ENCODE measurements around the gene CMTM4. TPM values are rescaled to one million over a fixed set of nuclear protein-coding genes. Genes with fewer than 3 reads are reported as not detected.

The CMTM4 gene
- total and polyA plus RNA-seq, 2 experiments from 2014 or later, result 14.1 to 77.0 TPM

GRCh38 chr16:66600477-66600876, 96.1 kb downstream of the CMTM4 start:
- DNase-seq (ENCODE audit: low spot score) (no peak), ATAC-seq (no peak)
- TF ChIP-seq CTCF (conservative IDR thresholded peaks at IDR 0.05; ENCODE audit: low read depth in 2 of 2), result no peak
- Histone ChIP-seq H3K27ac (ENCODE audit: low read depth) (no peak overlapping the region), H3K4me3 (no peak overlapping the region), H3K79me2 (replicated peaks; ENCODE audit: insufficient read depth) (no peaks in the 10 kb centered on the region), H4K20me1 (replicated peaks; ENCODE audit: insufficient read depth) (no peaks in the 10 kb centered on the region), H3K4me1 (ENCODE audit: insufficient read depth) (peaks cover 3% of the 10 kb centered on the region), H3K36me3 (ENCODE audit: insufficient read depth) (no peaks in the 10 kb centered on the region), H3K4me2 (no peak overlapping the region), H3K9me2 (ENCODE audit: insufficient read depth) (no peaks in the 10 kb centered on the region), H2AFZ (no peak overlapping the region), H3K27me3 (ENCODE audit: insufficient read depth) (peaks cover 7% of the 10 kb centered on the region), H3F3A (replicated peaks; ENCODE audit: low read depth) (no peaks in the 10 kb centered on the region)
- peaks cover 9% of the 10 kb centered on the region for H3K4me1 Mint-ChIP-seq
- peaks cover 18% of the 10 kb centered on the region for H3K27me3 Mint-ChIP-seq (ENCODE audit: insufficient read depth, low read depth, poor library complexity)
- H3K36me3 Mint-ChIP-seq (ENCODE audit: low read depth), result peaks cover 9% of the 10 kb centered on the region; the same call in 2 of the 3 replicates
- peaks cover 10% of the 10 kb centered on the region for H3K9me3 Mint-ChIP-seq
- H3K27ac Mint-ChIP-seq, result no peak overlapping the region
- no peak overlapping the region for H3K4me3 Mint-ChIP-seq

DNA sequence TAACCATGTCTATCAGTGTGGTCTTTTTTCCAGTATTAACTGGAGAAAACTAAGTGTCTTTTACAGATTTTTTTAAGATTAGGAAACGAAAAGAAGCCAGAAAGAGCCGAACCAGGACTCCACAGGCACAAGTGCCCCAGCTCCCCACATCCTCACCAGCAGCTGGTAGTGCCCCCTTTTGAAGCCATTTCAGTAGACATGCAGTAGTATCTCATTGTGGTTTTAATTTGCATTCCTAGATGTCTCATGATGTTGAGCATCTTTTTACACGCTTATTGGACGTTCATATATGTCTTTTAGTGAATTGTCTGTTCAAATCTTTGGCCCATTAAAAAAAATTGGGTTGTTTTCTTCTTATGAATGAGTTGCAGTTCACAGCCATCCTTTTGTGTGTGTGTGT, 96.8 kb downstream of the CMTM4 start:
- H3K79me2 ChIP-seq (replicated peaks; ENCODE audit: insufficient read depth), result no peaks in the 10 kb centered on the region
- H4K20me1 ChIP-seq (replicated peaks; ENCODE audit: insufficient read depth), result no peaks in the 10 kb centered on the region
- H3K4me1 Mint-ChIP-seq, result peaks cover 9% of the 10 kb centered on the region
- H3K4me2 ChIP-seq, result no peak overlapping the region
- H3K4me1 ChIP-seq (ENCODE audit: insufficient read depth), result peaks cover 3% of the 10 kb centered on the region
- H2AFZ ChIP-seq, result no peak overlapping the region
- no peaks in the 10 kb centered on the region for H3F3A ChIP-seq (replicated peaks; ENCODE audit: low read depth)
- no peak overlapping the region for H3K27ac ChIP-seq (ENCODE audit: low read depth)
- peaks cover 9% of the 10 kb centered on the region; the same call in 2 of the 3 replicates for H3K36me3 Mint-ChIP-seq (ENCODE audit: low read depth)
- no peak for ATAC-seq
- no peaks in the 10 kb centered on the region for H3K36me3 ChIP-seq (ENCODE audit: insufficient read depth)
- DNase-seq (ENCODE audit: low spot score), result no peak
- H3K4me3 Mint-ChIP-seq, result no peak overlapping the region
- peaks cover 10% of the 10 kb centered on the region for H3K9me3 Mint-ChIP-seq
- no peaks in the 10 kb centered on the region for H3K9me2 ChIP-seq (ENCODE audit: insufficient read depth)
- H3K4me3 ChIP-seq, result no peak overlapping the region
- H3K27me3 ChIP-seq (ENCODE audit: insufficient read depth), result peaks cover 7% of the 10 kb centered on the region
- TF ChIP-seq CREB1 (CRISPR knock-in tag; IDR thresholded peaks at IDR 0.05; ENCODE audit: low read depth), result no peak
- no peak for TF ChIP-seq JUNB (IDR thresholded peaks at IDR 0.05; ENCODE audit: unreplicated experiment)
- H3K27me3 Mint-ChIP-seq (ENCODE audit: insufficient read depth, low read depth, poor library complexity), result peaks cover 21% of the 10 kb centered on the region
- no peak overlapping the region for H3K27ac Mint-ChIP-seq

DNA sequence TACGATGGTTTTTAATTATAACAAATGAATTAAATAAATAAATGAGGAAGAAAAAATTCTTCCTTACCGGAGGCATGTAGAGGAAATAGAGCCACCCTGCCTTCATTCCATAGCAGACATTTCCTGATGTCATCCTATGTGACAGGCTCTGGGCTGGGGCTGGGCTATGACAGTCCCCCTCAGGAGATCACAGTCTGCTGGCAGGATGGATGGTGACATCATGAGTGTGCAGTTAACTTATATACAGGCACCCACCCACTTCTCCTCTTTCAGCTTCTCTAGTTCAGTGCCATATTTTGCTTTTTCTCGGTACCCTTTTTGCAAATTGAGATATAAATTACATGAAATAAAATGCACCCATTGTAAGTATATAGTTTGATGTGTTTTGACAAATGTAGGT, 98.4 kb downstream of the CMTM4 start:
- H3K79me2 ChIP-seq (replicated peaks; ENCODE audit: insufficient read depth), result no peaks in the 10 kb centered on the region
- Mint-ChIP-seq H3K4me1 (peaks cover 4% of the 10 kb centered on the region), H3K27me3 (ENCODE audit: insufficient read depth, low read depth, poor library complexity) (peaks cover 12% of the 10 kb centered on the region), H3K27ac (no peak overlapping the region), H3K4me3 (no peak overlapping the region), H3K9me3 (peaks cover 10% of the 10 kb centered on the region), H3K36me3 (ENCODE audit: low read depth) (peaks cover 9% of the 10 kb centered on the region; the same call in 2 of the 3 replicates)
- H3K4me3 ChIP-seq, result no peak overlapping the region
- no peaks in the 10 kb centered on the region for H3K9me2 ChIP-seq (ENCODE audit: insufficient read depth)
- no peaks in the 10 kb centered on the region for H4K20me1 ChIP-seq (replicated peaks; ENCODE audit: insufficient read depth)
- H3K27ac ChIP-seq (ENCODE audit: low read depth), result no peak overlapping the region
- no peak for DNase-seq (ENCODE audit: low spot score)
- H3K4me2 ChIP-seq, result no peak overlapping the region
- ATAC-seq, result no peak
- no peaks in the 10 kb centered on the region for H3F3A ChIP-seq (replicated peaks; ENCODE audit: low read depth)
- H3K4me1 ChIP-seq (ENCODE audit: insufficient read depth), result no peaks in the 10 kb centered on the region; the same call in 1 of the 2 replicates
- H2AFZ ChIP-seq, result no peak overlapping the region
- peaks cover 5% of the 10 kb centered on the region for H3K27me3 ChIP-seq (ENCODE audit: insufficient read depth)
- H3K36me3 ChIP-seq (ENCODE audit: insufficient read depth), result no peaks in the 10 kb centered on the region
- TF ChIP-seq STAT1 (IDR thresholded peaks at IDR 0.05; ENCODE audit: unreplicated experiment) (no peak), CREB1 (CRISPR knock-in tag; IDR thresholded peaks at IDR 0.05; ENCODE audit: low read depth) (no peak), CTCF (conservative IDR thresholded peaks at IDR 0.05; ENCODE audit: low read depth in 2 of 2) (no peak), JUNB (IDR thresholded peaks at IDR 0.05; ENCODE audit: unreplicated experiment) (no peak), POLR2AphosphoS5 (IDR thresholded peaks at IDR 0.05; ENCODE audit: low read depth) (no peak), NANOG (IDR thresholded peaks at IDR 0.05; ENCODE audit: borderline replicate concordance) (no peak), EZH2 (IDR thresholded peaks at IDR 0.05; ENCODE audit: low read depth, unreplicated experiment) (no peak), ZNF331 (CRISPR knock-in tag; IDR thresholded peaks at IDR 0.05; ENCODE audit: low read depth) (no peak), EZH2phosphoT487 (IDR thresholded peaks at IDR 0.05; ENCODE audit: unreplicated experiment) (no peak), ZNF114 (CRISPR knock-in tag; IDR thresholded peaks at IDR 0.05) (no peak)

Measured in GM23338 (cell line).